Stimulated activated naive CD8-positive, alpha-beta T cell treated with anti-CD3 and anti-CD28 coated beads, Interleukin-15, amount 100 ng/mL, for 72 hours (primary cell): Measurements from ENCODE around the gene INTS15.

Experiments used
- ATAC-seq: fragments of 150-1000 bp; cut with Tn5 transposase; 2 replicates; pipeline ENCODE4 v1.10.0; 2021; ENCODE audit warnings: mild to moderate bottlenecking, moderate library complexity
- DNase-seq, 2 donors: peaks; one replicate each; pipeline ENCODE4 v3.0.0; 2021 to 2022
- H3K27ac Mint-ChIP-seq, 2 donors: one replicate each; pipeline ENCODE4 v1.8.0; 2022; ENCODE audit warnings: mild to moderate bottlenecking in 2 of 2, mixed read lengths in 2 of 2, moderate library complexity in 2 of 2
- H3K27me3 Mint-ChIP-seq: one replicate; pipeline ENCODE4 v1.8.0; 2022; ENCODE audit warnings: mixed read lengths
- H3K4me1 Mint-ChIP-seq: one replicate; pipeline ENCODE4 v1.8.0; 2022; ENCODE audit warnings: mild to moderate bottlenecking, mixed read lengths
- H3K4me3 Mint-ChIP-seq, 2 donors: one replicate each; pipeline ENCODE4 v1.8.0; 2022; ENCODE audit warnings: mild to moderate bottlenecking in 2 of 2, mixed read lengths in 2 of 2, moderate library complexity in 1 of 2
- H3K9me3 Mint-ChIP-seq, 2 donors: one replicate each; pipeline ENCODE4 v1.8.0; 2022; ENCODE audit warnings: mixed read lengths in 2 of 2

Gene INTS15

DNA sequence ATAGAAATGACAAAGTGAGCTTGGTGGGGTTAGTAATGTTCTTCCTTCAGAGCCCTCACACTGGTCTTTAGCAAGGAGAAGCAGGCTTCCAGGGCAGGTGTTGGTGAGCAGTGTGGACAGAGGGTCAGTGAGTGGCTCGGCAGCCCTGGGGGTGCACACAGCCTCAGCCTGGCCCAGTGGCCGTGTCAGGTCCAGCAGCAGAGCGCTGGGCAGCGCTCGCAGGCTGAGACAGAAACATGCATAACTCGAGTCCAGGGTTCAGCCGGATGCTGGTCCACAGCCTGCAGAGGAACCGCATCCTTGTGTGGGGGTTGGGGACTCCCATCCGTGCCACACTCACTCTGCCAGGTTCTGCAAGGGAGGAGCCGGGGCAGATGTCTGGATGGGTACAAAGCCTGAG is 14.6 kb downstream of the INTS15 start:
- Mint-ChIP-seq H3K27me3 (no peaks in the 10 kb centered on the region), H3K4me1 (peaks cover 14% of the 10 kb centered on the region), H3K27ac (peak overlapping the region in 1 of 2 donors; percentile 43), H3K4me3 (no peak overlapping the region), H3K9me3 (no peaks in the 10 kb centered on the region)
- no peak for DNase-seq
- ATAC-seq = no peak

DNA sequence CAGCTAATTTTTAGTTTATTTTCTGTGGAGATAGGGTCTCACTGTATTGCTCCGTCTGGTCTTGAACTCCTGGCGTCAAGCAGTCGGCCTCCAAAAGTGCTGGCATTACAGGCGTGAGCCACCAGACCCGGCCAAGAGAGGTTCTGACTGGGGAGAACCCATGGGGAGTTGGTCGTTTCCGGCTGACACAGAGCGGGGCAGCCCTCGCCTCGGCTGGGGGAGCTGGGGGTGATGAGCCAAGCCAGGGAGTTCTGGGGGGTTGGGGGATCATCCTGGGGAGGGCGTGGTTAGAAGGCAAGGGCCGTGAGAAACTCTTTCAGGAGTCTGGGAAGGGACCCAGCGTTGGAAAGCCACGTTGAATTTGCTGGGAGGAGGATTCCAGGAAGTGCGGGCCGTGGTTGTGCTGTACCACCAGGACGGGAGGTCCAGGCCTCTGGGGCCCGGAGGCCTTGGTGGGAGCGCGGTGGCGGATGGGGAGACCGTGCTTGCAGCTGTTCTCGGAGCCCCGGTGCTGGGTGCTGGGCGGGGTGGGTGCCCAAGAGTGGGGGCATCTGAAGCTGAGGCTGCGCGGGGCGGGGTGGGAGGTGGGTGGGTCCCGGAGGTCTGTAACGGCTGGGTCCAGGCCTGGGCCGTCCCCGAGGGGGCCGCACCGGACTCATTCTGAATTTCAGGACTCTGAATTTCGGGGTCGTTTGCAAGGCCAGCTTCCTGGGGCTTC is 17.2 kb downstream of the INTS15 start:
- H3K4me3 Mint-ChIP-seq = no peak overlapping the region
- no peaks in the 10 kb centered on the region for H3K9me3 Mint-ChIP-seq
- ATAC-seq (peak; percentile 59), DNase-seq (no peak)
- no peaks in the 10 kb centered on the region for H3K27me3 Mint-ChIP-seq
- peaks cover 11% of the 10 kb centered on the region for H3K4me1 Mint-ChIP-seq
- H3K27ac Mint-ChIP-seq = peak overlapping the region; percentile 40 to 60

DNA sequence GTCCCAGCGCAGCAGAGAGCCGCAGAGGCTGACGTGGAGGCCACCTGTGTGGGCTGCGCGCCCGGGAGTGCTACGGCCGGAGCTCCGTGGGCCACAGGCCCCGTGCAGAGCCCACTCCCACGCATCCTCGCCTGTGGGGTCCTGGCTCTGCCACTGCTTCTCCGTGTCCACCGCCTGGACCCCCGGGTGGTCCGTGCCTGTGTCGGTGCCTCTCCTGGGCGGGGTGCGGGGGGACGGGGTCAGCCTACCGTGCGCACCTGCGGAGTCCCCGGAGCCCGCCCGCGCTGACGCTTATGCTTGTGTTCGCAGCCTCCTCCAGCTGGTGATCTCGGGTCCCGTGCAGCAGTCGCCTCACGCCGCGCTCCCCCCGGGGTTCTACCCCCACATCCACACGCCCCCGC is 17.8 kb downstream of the INTS15 start:
- ATAC-seq = peak; percentile 75
- no peak overlapping the region for H3K4me3 Mint-ChIP-seq
- no peaks in the 10 kb centered on the region for H3K9me3 Mint-ChIP-seq
- no peak overlapping the region for H3K27ac Mint-ChIP-seq
- no peaks in the 10 kb centered on the region for H3K27me3 Mint-ChIP-seq
- H3K4me1 Mint-ChIP-seq = peaks cover 7% of the 10 kb centered on the region
- DNase-seq = no peak

DNA sequence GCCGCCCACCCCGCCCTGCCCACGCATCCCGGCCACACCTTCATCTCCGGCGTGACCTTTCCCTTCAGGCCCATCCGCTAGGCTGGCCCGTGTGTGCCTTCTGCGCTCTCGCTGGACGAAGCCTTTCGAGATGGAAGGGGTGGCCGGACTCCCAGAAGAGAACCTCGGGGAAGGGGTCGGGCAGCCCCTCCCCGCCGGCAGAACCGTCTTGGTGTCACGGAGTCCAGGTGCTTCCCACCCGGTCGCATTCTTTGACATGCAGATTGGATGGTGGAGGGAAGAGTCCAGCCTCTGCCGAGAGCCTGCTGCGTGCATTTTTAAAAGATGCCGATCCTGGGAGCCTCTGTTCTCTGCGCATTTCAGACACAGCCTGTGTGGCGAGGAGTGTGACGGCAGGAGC is 18.3 kb downstream of the INTS15 start:
- ATAC-seq = no peak
- no peak overlapping the region for H3K27ac Mint-ChIP-seq
- H3K4me1 Mint-ChIP-seq = peaks cover 7% of the 10 kb centered on the region

DNA sequence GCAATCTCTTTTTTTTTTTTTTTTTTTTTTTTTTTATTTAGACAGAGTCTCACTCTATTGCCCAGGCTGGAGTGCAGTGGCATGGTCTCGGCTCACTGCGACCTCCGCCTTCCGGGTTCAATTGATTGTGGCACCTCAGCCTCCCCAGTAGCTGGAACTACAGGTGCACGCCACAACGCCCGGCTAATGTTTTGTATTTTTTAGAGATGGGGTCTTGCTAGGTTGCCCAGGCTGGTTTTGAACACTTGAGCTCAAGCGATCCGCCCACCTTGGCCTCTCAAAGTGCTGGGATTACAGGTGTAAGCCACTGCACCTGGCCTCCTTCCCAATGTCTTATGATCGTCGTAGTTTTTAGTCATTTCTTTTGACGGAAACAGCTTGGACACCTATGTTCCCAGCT is 19.0 kb downstream of the INTS15 start:
- Mint-ChIP-seq H3K27ac (no peak overlapping the region), H3K9me3 (no peaks in the 10 kb centered on the region), H3K27me3 (no peaks in the 10 kb centered on the region), H3K4me1 (peaks cover 7% of the 10 kb centered on the region), H3K4me3 (no peak overlapping the region)
- ATAC-seq (no peak), DNase-seq (no peak)

More for the DNA sequence above, 18.3 kb downstream of the INTS15 start:
- H3K9me3 Mint-ChIP-seq = no peaks in the 10 kb centered on the region
- no peak for DNase-seq
- no peaks in the 10 kb centered on the region for H3K27me3 Mint-ChIP-seq
- H3K4me3 Mint-ChIP-seq = no peak overlapping the region

DNA sequence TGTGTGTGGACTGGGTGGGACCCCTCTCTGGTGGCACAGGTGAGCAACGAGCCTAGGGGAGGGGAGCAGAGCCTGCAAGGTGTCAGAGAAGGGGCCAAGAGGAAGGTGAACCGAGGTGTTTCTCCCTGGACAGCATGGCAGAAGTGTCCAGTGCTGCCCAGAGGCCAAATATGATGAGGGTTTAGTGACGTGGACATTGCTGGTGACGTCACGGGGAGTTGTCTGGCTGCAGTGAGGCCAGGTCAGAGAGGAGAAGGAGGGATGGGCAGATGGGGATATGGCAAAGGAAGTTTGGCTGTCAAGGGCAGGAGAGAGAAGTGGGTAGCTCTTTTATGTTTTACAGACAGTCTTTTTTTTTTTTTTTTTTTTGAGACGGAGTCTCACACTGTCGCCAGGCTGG is 23.0 kb downstream of the INTS15 start:
- Mint-ChIP-seq H3K4me1 (peaks cover 23% of the 10 kb centered on the region), H3K27me3 (no peaks in the 10 kb centered on the region), H3K9me3 (no peaks in the 10 kb centered on the region), H3K4me3 (no peak overlapping the region), H3K27ac (no peak overlapping the region)
- DNase-seq = no peak
- no peak for ATAC-seq

DNA sequence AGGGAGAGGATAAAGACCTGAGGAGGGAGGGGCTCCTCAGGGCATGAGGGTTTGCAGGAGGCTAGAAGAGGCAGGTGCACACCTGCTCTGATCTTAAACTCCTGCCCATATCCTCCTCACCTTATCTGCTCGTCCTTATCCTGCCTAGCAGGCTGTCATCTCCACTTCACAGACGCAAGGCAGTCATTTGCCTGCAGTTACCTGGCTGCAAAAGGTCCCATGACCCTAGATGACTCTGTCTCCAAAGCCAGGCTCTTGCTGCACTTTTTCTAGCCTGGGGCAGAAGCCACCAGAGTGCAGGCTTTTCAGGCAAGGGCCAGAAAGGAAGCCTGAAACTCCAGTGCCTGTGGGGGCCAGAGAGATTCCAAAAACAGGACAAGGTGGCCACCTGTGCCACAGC is 23.9 kb downstream of the INTS15 start:
- DNase-seq (no peak), ATAC-seq (no peak)
- H3K4me1 Mint-ChIP-seq = peaks cover 31% of the 10 kb centered on the region
- H3K27me3 Mint-ChIP-seq = no peaks in the 10 kb centered on the region
- no peaks in the 10 kb centered on the region for H3K9me3 Mint-ChIP-seq
- peak overlapping the region in 1 of 2 donors; percentile 60 for H3K27ac Mint-ChIP-seq
- H3K4me3 Mint-ChIP-seq = no peak overlapping the region

DNA sequence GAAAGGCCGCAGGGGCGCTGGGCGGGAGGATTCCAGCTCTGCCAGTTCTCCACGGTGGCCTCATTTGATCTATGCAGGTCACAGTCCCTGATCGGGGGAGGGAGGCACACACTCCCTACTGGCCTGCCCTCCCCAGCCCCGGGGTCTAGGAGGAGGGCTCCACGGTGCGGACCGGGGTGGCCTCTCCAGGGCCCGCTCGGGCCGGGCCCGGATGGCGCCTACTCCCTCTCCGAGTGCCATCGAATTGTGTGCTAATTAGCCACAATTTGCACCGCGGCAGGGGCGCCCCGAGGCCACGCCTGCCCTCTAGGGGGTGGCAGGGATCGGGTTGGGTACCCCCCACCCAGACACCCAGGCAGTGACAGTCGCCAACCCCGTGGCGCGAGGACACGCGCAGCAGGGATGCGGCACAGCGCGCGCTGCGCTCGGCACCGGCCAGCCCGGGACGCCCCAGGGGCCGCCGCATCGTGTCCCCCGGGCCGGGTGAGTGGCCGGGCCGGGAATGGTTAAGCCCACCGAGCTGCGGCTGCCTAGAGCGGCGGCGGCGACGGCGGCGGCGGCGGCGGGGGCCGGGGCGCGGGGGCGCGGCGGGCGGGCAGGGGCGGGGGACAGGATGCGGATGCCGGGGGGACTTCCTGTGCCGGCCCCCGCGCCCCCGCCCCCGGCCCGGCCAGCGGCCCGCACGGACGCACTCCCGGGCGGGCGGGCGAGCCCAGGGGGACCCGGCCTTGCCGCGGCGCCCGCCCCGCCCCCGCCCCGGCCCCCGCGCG is 25.3 kb downstream of the INTS15 start, which contains the start of gene ZNF853:
Gene ZNF853 (plus strand): TSS at position 658 of the 770 bp plus-strand sequence. CDS start 565 bp downstream, outside the sequence.
- no peaks in the 10 kb centered on the region for H3K9me3 Mint-ChIP-seq
- DNase-seq (peak in 1 of 2 donors; percentile 39), ATAC-seq (peak; percentile 73)
- H3K4me1 Mint-ChIP-seq = peaks cover 45% of the 10 kb centered on the region
- peak within 1 kb of the TSS; percentile 81 to 92 for H3K27ac Mint-ChIP-seq
- no peaks in the 10 kb centered on the region for H3K27me3 Mint-ChIP-seq
- H3K4me3 Mint-ChIP-seq = peak within 1 kb of the TSS; percentile 79

DNA sequence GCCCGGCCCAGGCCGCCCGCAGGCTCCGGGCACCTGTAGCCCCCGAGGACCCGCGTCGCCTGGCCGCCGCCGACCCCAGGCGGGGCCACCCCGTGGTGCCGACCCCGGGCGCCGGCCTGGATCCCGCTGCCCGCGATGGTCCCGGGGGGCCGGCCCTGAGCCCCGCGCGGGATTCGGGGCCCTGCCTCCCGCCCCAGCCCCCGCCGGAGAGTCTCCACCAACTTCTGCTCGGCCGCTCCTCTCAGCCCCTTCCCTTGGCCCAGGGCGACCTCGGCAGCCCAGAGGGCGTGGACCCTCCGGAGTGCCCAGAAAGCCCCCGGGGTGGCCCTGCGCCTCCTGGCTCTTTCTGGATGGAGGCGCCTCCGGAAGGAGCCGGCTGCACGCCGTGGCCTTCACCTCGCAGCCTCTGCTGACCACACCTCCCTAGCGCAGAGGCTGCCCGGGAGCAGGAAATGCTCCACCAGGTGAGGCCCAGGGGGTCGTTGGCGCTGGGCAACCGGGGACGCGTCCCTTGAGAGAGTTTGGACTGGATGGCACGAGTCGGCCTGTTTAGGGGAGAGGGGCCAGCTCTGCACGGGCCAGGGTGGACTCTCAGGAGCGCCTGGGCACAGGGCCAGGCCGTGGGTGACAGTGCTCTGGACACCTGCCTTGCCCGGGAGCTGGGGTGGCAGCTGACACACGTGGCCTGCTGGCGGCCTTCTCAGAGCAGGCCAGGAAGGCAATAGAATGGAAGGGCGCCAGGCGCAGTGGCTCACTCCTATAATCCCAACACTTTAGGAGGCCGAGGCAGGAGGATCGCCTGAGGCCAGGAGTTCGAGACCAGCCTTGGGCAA is 26.1 kb downstream of the INTS15 start:
- Mint-ChIP-seq H3K27me3 (no peaks in the 10 kb centered on the region), H3K9me3 (no peaks in the 10 kb centered on the region), H3K4me3 (peak overlapping the region; percentile 69 to 79), H3K27ac (peak overlapping the region; percentile 33 to 75), H3K4me1 (peaks cover 53% of the 10 kb centered on the region)
- peak in 1 of 2 donors; percentile 30 for DNase-seq
- ATAC-seq = peak; percentile 52

DNA sequence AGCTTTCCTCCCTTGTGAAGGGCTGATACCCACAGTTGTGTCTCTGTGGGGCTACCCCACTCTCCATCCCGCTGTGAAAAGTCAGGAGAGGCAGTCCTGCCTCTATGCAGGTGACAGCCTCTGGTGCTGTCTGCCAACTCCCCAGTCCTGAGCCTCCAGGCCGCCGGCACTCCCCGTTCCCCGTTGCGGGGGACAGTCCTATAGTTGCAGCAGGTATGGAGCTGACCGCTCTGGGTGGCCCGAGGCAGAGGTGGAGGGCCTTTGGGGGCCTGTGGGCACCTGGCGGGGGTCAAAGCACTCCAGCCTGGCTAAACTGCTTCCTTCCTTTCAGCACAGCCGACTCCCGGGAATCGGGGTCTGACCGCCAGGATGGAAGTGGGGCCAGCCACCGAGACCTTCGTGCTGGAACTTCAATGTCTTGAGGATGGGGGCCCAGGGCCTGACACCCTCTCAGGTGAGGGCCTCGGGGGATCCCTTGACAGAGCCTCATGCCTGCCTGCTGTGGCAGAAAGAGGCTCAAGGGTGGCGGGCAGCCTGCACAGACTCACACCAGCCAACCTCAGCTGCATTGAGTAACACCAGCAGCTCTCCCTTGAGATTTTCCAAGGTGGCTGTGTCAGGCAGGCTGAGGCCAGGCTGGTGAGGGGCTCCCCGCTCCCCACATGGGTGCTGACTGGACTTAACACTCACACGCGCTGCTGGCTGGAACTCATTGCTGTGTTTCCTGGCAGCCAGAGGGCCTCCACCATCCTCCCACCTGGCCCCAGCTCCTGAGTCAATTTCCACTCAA is 27.2 kb downstream of the INTS15 start:
- H3K27me3 Mint-ChIP-seq = no peaks in the 10 kb centered on the region
- H3K9me3 Mint-ChIP-seq = no peaks in the 10 kb centered on the region
- H3K4me3 Mint-ChIP-seq = peak overlapping the region; percentile 24 to 46
- DNase-seq (no peak), ATAC-seq (no peak)
- H3K4me1 Mint-ChIP-seq = peaks cover 63% of the 10 kb centered on the region
- H3K27ac Mint-ChIP-seq = no peak overlapping the region

DNA sequence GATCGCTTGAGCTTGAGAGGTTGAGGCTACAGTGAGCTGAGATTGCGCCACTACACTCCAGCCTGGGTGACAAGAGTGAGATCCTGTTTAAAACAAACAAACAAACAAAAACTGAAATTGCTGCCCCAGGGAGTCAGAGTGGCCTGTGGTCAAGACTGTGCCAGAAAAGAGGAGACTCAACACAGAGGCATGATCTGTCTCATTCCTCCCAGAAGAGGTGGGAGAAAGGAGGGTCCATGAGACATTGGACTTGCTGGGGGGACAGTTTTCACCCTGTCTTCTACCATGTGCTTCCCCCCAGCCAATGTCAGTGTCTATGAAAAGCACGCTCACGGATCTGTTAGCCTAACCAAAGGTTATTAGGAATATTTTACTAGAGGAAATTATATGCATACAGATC is 28.8 kb downstream of the INTS15 start:
- Mint-ChIP-seq H3K4me3 (no peak overlapping the region), H3K9me3 (no peaks in the 10 kb centered on the region), H3K27me3 (no peaks in the 10 kb centered on the region), H3K27ac (no peak overlapping the region), H3K4me1 (peaks cover 70% of the 10 kb centered on the region)
- DNase-seq = no peak
- ATAC-seq = no peak

DNA sequence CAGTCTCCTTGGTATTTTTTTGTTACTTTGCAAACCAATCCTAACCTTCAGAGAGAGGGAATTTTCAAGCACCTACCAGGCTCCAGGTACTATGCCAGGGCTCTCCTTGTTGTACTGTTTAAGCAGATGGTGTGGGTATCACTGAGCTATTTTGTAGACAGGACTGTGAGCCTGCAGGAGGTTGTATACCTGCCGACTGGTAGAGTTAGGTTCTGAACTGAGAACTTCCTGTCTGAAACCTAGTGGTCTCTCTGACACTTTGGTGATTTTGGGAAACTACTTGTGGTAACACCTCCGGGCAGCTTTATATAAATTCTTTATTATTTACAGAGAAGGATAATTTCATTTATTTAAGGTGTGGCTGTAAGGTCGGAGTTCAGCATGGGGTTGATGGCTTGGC is 30.1 kb downstream of the INTS15 start:
- Mint-ChIP-seq H3K4me3 (no peak overlapping the region), H3K27ac (peak overlapping the region in 1 of 2 donors; percentile 36), H3K4me1 (peaks cover 74% of the 10 kb centered on the region), H3K27me3 (no peaks in the 10 kb centered on the region), H3K9me3 (no peaks in the 10 kb centered on the region)
- no peak for DNase-seq
- ATAC-seq = peak; percentile 44

DNA sequence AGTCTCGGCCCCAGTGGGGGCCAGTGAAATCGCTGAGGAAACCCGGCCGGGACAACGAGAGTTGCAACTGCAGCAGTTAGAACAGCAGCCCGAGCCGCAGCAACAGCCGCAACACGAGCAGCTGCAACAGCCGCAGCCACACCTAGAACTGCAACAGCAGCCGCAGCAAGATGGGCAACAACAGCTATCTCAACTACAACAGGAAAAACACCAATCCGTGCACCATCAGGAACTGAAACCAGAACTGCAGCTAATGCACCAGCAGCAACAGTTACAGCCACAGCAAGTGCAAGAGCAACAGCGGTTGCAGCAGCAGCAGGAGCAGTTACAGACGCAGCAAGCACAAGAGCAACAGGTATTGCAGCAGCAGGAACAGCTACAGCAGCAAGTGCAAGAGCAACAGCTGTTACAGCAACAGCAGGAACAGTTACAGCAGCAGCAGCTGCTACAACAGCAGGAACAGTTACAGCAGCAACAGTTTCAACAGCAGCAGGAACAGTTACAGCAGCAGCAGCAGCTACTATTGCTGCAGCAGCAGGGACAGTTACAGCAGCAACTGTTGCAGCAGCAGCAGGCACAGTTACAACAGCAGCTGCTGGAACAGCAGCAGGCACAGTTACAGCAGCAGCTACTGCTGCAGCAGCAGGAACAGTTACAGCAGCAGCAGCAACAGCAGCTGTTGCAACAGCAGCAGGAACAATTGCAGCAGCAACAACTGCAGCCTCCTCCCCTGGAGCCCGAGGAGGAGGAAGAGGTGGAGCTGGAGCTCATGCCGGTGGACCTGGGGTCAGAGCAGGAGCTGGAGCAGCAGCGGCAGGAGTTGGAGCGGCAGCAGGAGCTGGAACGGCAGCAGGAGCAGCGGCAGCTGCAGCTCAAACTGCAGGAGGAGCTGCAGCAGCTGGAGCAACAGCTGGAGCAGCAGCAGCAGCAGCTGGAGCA is 31.6 kb downstream of the INTS15 start:
- H3K27ac Mint-ChIP-seq = no peak overlapping the region
- no peak for DNase-seq
- peak overlapping the region in 1 of 2 donors; percentile 31 for H3K4me3 Mint-ChIP-seq
- H3K9me3 Mint-ChIP-seq = no peaks in the 10 kb centered on the region
- H3K4me1 Mint-ChIP-seq = peaks cover 68% of the 10 kb centered on the region
- H3K27me3 Mint-ChIP-seq = no peaks in the 10 kb centered on the region
- ATAC-seq = no peak

DNA sequence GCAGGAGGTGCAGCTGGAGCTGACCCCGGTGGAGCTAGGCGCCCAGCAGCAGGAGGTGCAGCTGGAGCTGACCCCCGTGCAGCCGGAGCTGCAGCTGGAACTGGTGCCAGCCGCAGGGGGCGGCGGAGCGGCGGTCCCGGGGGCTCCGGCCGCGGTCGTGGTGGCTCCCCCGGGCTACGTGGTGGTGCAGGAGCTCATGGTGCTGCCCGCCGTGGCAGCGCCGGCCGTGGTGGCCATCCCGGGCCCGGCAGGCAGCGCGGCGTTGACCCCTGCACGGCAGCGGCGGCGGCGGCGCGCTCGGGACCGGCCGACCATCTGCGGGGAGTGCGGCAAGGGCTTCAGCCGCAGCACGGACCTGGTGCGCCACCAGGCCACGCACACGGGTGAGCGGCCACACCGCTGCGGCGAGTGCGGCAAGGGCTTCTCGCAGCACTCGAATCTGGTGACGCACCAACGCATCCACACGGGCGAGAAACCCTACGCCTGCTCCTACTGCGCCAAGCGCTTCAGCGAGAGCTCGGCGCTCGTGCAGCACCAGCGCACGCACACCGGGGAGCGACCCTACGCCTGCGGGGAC is 32.4 kb downstream of the INTS15 start:
- no peaks in the 10 kb centered on the region for H3K27me3 Mint-ChIP-seq
- H3K9me3 Mint-ChIP-seq = no peaks in the 10 kb centered on the region
- H3K4me3 Mint-ChIP-seq = no peak overlapping the region
- H3K27ac Mint-ChIP-seq = no peak overlapping the region
- no peak for DNase-seq
- peaks cover 62% of the 10 kb centered on the region for H3K4me1 Mint-ChIP-seq
- peak; percentile 44 for ATAC-seq
